HCT116 (cell line): ENCODE measurements around the gene FAM20C. TPM values are rescaled to one million over a fixed set of nuclear protein-coding genes. Genes with fewer than 3 reads are reported as not detected.

Experiments used
- ATAC-seq: fragments of 200-7000 bp; cut with Tn5 transposase; 2 replicates; pipeline ENCODE4 v1.9.1; 2020; ENCODE audit warnings: mild to moderate bottlenecking, moderate library complexity
- BruUV-seq: library from RNA; stranded (reverse); fragments of 400-500 nt; replicated peaks from 2 replicates; lab custom pipeline; 2021; lab: Mats Ljungman, UMichigan
- CTCF ChIA-PET: fragments of 300-600 bp; sonication (Branson Sonifier 250); formaldehyde crosslinking; loops from one replicate; lab custom pipeline; 2021; ENCODE audit warnings: antibody characterized with exemption; lab: Charles Lee
- POLR2A ChIA-PET: fragments of 300-600, 350-600 bp; sonication (Branson Sonifier 250); formaldehyde crosslinking; loops from one replicate; lab custom pipeline; 2021; ENCODE audit warnings: antibody characterized with exemption; lab: Charles Lee
- RAD21 ChIA-PET, 2 experiments: fragments of 300-600 bp; sonication (Branson Sonifier 250); formaldehyde crosslinking; loops; one replicate each; lab custom pipeline; 2023; ENCODE audit warnings: low total read pairs in 2 of 2; ENCODE audit not compliant: uncharacterized antibody in 2 of 2, unreplicated experiment in 2 of 2, low non-redundant PET in 1 of 2; lab: Charles Lee
- DNase-seq: peaks from one replicate; pipeline ENCODE4 v3.0.0-alpha.2; 2010; ENCODE audit warnings: low read depth, low spot score
- H2AFZ ChIP-seq: fragments of 200-600 bp; shearing (Covaris generic), sonication (generic); 2 replicates; pipeline ENCODE4 v1.6.1; 2017; ENCODE audit warnings: low read depth, mixed run types, mixed read lengths, antibody characterized with exemption, low read length; ENCODE audit not compliant: poor library complexity, severe bottlenecking
- H3K27ac ChIP-seq: 2 replicates; pipeline ENCODE4 v1.5.1; 2012; ENCODE audit warnings: low read depth, low read length
- H3K27me3 ChIP-seq: fragments of 200-600 bp; sonication (generic); 2 replicates; pipeline ENCODE4 v1.6.1; 2016; ENCODE audit warnings: mixed run types, low read length, mixed read lengths; ENCODE audit not compliant: insufficient read depth
- H3K36me3 ChIP-seq, 2 experiments: fragments of 200-500 bp in 1 of 2; fragments of 200-600 bp in 1 of 2; sonication (Bioruptor generic) in 1 of 2; sonication (generic) in 1 of 2; 2 replicates each; pipeline versions ENCODE4 v1.5.1 to v1.6.1; 2014 to 2016; ENCODE audit warnings: low read length in 2 of 2, inconsistent platforms in 1 of 2, mixed read lengths in 1 of 2, mixed run types in 1 of 2; ENCODE audit not compliant: insufficient read depth in 2 of 2, control insufficient read depth in 1 of 2
- H3K4me1 ChIP-seq, 2 experiments: fragments of 200-600 bp in 1 of 2; sonication (generic) in 1 of 2; 2 replicates each; pipeline versions ENCODE4 v1.5.1 to v1.6.1; 2012 to 2017; ENCODE audit warnings: low read length in 2 of 2, inconsistent platforms in 1 of 2, mild to moderate bottlenecking in 1 of 2, mixed read lengths in 1 of 2, mixed run types in 1 of 2, moderate library complexity in 1 of 2; ENCODE audit not compliant: insufficient read depth in 2 of 2, control insufficient read depth in 1 of 2
- H3K4me2 ChIP-seq: fragments of 200-600 bp; sonication (generic); 2 replicates; pipeline ENCODE4 v1.6.1; 2017; ENCODE audit warnings: mixed run types, low read length, mixed read lengths
- H3K4me3 ChIP-seq, 2 experiments: fragments of 200-600 bp in 1 of 2; sonication (generic) in 1 of 2; replicated peaks in 1 of 2; 2 replicates each; pipeline ENCODE4 v1.5.1; 2011 to 2016; ENCODE audit warnings: low read length in 2 of 2, control low read depth in 1 of 2, low read depth in 1 of 2, mild to moderate bottlenecking in 1 of 2, mixed read lengths in 1 of 2, mixed run types in 1 of 2
- H3K79me2 ChIP-seq: fragments of 200-600 bp; sonication (generic); 2 replicates; pipeline ENCODE4 v1.6.1; 2017; ENCODE audit warnings: mild to moderate bottlenecking, mixed run types, low read length, moderate library complexity, mixed read lengths; ENCODE audit not compliant: insufficient read depth
- H3K9ac ChIP-seq: fragments of 200-600 bp; sonication (generic); 2 replicates; pipeline ENCODE4 v1.6.1; 2016; ENCODE audit warnings: low read length, mixed read lengths
- H3K9me2 ChIP-seq: fragments of 200-600 bp; sonication (generic), shearing (Covaris generic); 2 replicates; pipeline ENCODE4 v1.6.1; 2017; ENCODE audit warnings: mixed run types, mild to moderate bottlenecking, moderate library complexity; ENCODE audit not compliant: insufficient read depth
- H3K9me3 ChIP-seq, 2 experiments: fragments of 200-500 bp in 1 of 2; fragments of 200-600 bp in 1 of 2; sonication (Bioruptor generic) in 1 of 2; sonication (generic) in 1 of 2; 2 replicates each; pipeline ENCODE4 v1.6.1; 2014 to 2017; ENCODE audit warnings: low read length in 2 of 2, mixed read lengths in 2 of 2, inconsistent platforms in 1 of 2, low read depth in 1 of 2, mild to moderate bottlenecking in 1 of 2, mixed run types in 1 of 2, moderate library complexity in 1 of 2; ENCODE audit not compliant: control insufficient read depth in 1 of 2, insufficient read depth in 1 of 2
- H4K20me1 ChIP-seq: fragments of 200-600 bp; sonication (generic), shearing (Covaris generic); 2 replicates; pipeline ENCODE4 v1.6.1; 2017; ENCODE audit warnings: mixed run types, mild to moderate bottlenecking, moderate library complexity; ENCODE audit not compliant: insufficient read depth
- CBX3 ChIP-seq: IDR thresholded peaks from 2 replicates; pipeline ENCODE4 v1.6.1; 2012; ENCODE audit warnings: low read depth
- EGR1 ChIP-seq: IDR thresholded peaks from 2 replicates; pipeline ENCODE4 v1.6.1; 2012; ENCODE audit warnings: low read depth
- EZH2phosphoT487 ChIP-seq: fragments of 200-600 bp; IDR thresholded peaks from 2 replicates; pipeline ENCODE4 v1.6.1; 2018; ENCODE audit warnings: antibody characterized with exemption, borderline replicate concordance
- JUND ChIP-seq: IDR thresholded peaks from 2 replicates; pipeline ENCODE4 v1.6.1; 2012
- MAX ChIP-seq: IDR thresholded peaks from 2 replicates; pipeline ENCODE4 v1.6.1; 2012
- POLR2A ChIP-seq: IDR thresholded peaks from 2 replicates; pipeline ENCODE4 v1.7.0; 2011; ENCODE audit warnings: borderline replicate concordance; ENCODE audit not compliant: insufficient read depth, insufficient read length; ENCODE audit errors: extremely low read depth
- POLR2AphosphoS5 ChIP-seq: IDR thresholded peaks from 2 replicates; pipeline ENCODE4 v1.6.1; 2011; ENCODE audit warnings: mild to moderate bottlenecking, low read depth, low read length, moderate library complexity
- RAD21 ChIP-seq: IDR thresholded peaks from 2 replicates; pipeline ENCODE4 v1.6.1; 2012; ENCODE audit warnings: low read depth, mild to moderate bottlenecking
- SIN3A ChIP-seq: IDR thresholded peaks from 2 replicates; pipeline ENCODE4 v1.6.1; 2012; ENCODE audit warnings: low read depth
- SRF ChIP-seq: IDR thresholded peaks from 2 replicates; pipeline ENCODE4 v1.6.1; 2012; ENCODE audit warnings: low read depth
- ZBTB33 ChIP-seq: IDR thresholded peaks from 2 replicates; pipeline ENCODE4 v1.6.1; 2011; ENCODE audit warnings: mild to moderate bottlenecking, low read length, moderate library complexity; ENCODE audit not compliant: insufficient replicate concordance; ENCODE audit errors: extremely low read depth
- ZFX ChIP-seq: fragments of 450-650 bp; IDR thresholded peaks from 2 replicates; pipeline ENCODE4 v1.6.1; 2017
- ZNF274 ChIP-seq: fragments of 200-500 bp; sonication (Bioruptor generic); IDR thresholded peaks from 2 replicates; pipeline ENCODE4 v1.6.1; 2014; ENCODE audit warnings: mild to moderate bottlenecking, low read depth, low read length, inconsistent platforms
- intact Hi-C: fragments of 100-400 bp; cut with micrococcal nuclease; formaldehyde crosslinking; loops from 2 replicates; pipeline ENCODE4 v1.10.0; 2022
- total RNA-seq: library from RNA; stranded (reverse); gene quantifications from one replicate; pipeline ENCODE4 v1.2.1, GENCODE V29; 2021; ENCODE audit not compliant: unreplicated experiment
- TF ChIP-seq, protein P1 (sequence below), 3 experiments: fragments of 200-600 bp in 1 of 3; sonication (generic) in 1 of 3; IDR thresholded peaks in 2 of 3; conservative IDR thresholded peaks in 1 of 3; 2 replicates each; pipeline ENCODE4 v1.5.1; 2012 to 2017; ENCODE audit warnings: low read depth in 2 of 3, low read length in 2 of 3, antibody characterized with exemption in 1 of 3, borderline replicate concordance in 1 of 3, control low read depth in 1 of 3, mild to moderate bottlenecking in 1 of 3, mixed read lengths in 1 of 3, mixed run types in 1 of 3, moderate library complexity in 1 of 3; ENCODE audit not compliant: insufficient read depth in 1 of 3
- TF ChIP-seq, protein P2 (sequence below): IDR thresholded peaks from 2 replicates; pipeline ENCODE4 v1.6.1; 2012; ENCODE audit warnings: low read depth
- TF ChIP-seq, protein P3 (sequence below): IDR thresholded peaks from 2 replicates; pipeline ENCODE4 v1.6.1; 2012

FAM20C gene
- total RNA-seq, 1 experiment from 2014 or later = 27.1 TPM

DNA sequence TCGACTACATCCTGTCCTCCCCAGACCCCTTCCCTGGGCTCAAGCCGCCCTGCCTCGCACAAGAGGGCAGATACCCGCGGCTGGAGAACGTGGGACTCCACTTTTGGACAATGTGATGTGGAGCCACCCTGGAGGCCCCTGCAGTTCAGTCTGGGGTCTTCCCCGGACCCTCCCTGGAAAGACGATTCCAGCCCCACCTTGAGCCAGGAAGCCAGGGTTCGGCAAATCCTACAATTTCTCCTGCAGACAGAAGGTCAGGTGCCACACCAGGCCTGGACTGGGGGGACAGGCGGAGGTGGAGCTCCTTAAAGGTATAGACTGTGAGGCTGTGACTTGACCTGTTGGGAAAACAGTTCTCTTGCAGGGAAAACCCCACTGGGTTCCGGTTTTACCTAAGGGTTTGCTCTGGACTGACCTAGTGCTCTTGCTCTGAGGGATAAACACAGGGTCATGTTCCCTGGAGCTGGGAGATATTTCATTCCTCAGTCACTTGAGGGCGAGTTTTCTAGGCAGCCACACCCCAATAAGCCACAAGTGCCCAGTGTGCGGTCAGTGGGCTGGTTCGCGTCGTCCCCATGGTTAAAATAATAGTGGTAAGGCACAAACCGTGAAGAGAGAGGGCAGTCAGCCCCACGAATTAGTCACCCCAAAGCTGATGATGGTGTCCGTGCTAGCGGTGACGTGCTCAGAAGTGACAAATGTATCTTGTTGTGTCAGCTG, 99.2 kb downstream of the FAM20C start:
- Histone ChIP-seq H3K4me2 (no peak overlapping the region), H3K36me3 (no peaks in the 10 kb centered on the region), H2AFZ (no peak overlapping the region), H3K4me3 (no peak overlapping the region), H3K9ac (no peak overlapping the region), H3K9me3 (no peaks in the 10 kb centered on the region; a peak in 1 of 4 replicates), H3K27ac (no peak overlapping the region), H3K79me2 (no peaks in the 10 kb centered on the region), H3K4me1 (no peaks in the 10 kb centered on the region), H3K27me3 (no peaks in the 10 kb centered on the region), H3K9me2 (no peaks in the 10 kb centered on the region), H4K20me1 (no peaks in the 10 kb centered on the region)
- BruUV-seq = no TSS peak
- ATAC-seq = no peak
- DNase-seq = no peak
- ChIA-PET POLR2A (no interaction called here), RAD21 (no interaction called here), CTCF (no interaction called here)
- intact Hi-C loops = no loop called here
- no peak for TF ChIP-seq MAX
- TF ChIP-seq, protein P1, sequence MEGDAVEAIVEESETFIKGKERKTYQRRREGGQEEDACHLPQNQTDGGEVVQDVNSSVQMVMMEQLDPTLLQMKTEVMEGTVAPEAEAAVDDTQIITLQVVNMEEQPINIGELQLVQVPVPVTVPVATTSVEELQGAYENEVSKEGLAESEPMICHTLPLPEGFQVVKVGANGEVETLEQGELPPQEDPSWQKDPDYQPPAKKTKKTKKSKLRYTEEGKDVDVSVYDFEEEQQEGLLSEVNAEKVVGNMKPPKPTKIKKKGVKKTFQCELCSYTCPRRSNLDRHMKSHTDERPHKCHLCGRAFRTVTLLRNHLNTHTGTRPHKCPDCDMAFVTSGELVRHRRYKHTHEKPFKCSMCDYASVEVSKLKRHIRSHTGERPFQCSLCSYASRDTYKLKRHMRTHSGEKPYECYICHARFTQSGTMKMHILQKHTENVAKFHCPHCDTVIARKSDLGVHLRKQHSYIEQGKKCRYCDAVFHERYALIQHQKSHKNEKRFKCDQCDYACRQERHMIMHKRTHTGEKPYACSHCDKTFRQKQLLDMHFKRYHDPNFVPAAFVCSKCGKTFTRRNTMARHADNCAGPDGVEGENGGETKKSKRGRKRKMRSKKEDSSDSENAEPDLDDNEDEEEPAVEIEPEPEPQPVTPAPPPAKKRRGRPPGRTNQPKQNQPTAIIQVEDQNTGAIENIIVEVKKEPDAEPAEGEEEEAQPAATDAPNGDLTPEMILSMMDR (IDR thresholded peaks at IDR 0.05 in 2 of 3, conservative IDR thresholded peaks at IDR 0.05 in 1 of 3; ENCODE audit: borderline replicate concordance in 1 of 3, insufficient read depth in 1 of 3, low read depth in 2 of 3, low read length in 2 of 3) = no peak
- no peak for TF ChIP-seq ZNF274
- TF ChIP-seq, protein P2, sequence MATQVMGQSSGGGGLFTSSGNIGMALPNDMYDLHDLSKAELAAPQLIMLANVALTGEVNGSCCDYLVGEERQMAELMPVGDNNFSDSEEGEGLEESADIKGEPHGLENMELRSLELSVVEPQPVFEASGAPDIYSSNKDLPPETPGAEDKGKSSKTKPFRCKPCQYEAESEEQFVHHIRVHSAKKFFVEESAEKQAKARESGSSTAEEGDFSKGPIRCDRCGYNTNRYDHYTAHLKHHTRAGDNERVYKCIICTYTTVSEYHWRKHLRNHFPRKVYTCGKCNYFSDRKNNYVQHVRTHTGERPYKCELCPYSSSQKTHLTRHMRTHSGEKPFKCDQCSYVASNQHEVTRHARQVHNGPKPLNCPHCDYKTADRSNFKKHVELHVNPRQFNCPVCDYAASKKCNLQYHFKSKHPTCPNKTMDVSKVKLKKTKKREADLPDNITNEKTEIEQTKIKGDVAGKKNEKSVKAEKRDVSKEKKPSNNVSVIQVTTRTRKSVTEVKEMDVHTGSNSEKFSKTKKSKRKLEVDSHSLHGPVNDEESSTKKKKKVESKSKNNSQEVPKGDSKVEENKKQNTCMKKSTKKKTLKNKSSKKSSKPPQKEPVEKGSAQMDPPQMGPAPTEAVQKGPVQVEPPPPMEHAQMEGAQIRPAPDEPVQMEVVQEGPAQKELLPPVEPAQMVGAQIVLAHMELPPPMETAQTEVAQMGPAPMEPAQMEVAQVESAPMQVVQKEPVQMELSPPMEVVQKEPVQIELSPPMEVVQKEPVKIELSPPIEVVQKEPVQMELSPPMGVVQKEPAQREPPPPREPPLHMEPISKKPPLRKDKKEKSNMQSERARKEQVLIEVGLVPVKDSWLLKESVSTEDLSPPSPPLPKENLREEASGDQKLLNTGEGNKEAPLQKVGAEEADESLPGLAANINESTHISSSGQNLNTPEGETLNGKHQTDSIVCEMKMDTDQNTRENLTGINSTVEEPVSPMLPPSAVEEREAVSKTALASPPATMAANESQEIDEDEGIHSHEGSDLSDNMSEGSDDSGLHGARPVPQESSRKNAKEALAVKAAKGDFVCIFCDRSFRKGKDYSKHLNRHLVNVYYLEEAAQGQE = no peak
- TF ChIP-seq RAD21 = no peak
- no peak for TF ChIP-seq EZH2phosphoT487
- TF ChIP-seq CBX3 = no peak
- no peak for TF ChIP-seq SIN3A
- TF ChIP-seq, protein P3, sequence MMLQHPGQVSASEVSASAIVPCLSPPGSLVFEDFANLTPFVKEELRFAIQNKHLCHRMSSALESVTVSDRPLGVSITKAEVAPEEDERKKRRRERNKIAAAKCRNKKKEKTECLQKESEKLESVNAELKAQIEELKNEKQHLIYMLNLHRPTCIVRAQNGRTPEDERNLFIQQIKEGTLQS = no peak
- TF ChIP-seq ZBTB33 = no peak
- TF ChIP-seq EGR1 = no peak
- no peak for TF ChIP-seq JUND
- TF ChIP-seq POLR2AphosphoS5 = no peak
- no peak for TF ChIP-seq SRF
- TF ChIP-seq POLR2A = no peak
- TF ChIP-seq ZFX = no peak
